HepG2 (cell line): ENCODE results near the gene SOX11. TPM values are rescaled to one million over a fixed set of nuclear protein-coding genes. Genes with fewer than 3 reads are reported as not detected.
A peak's percentile ranks its signal among the peaks of the same experiment; 100 is the strongest.

Experiments used
- ATAC-seq: fragments of 200-7000 bp; cut with Tn5 transposase; 3 replicates; pipeline ENCODE4 v1.9.1; 2020; ENCODE audit warnings: mild to moderate bottlenecking, moderate library complexity
- BruUV-seq: library from RNA; stranded (reverse); fragments of 400-500 nt; replicated peaks from 2 replicates; lab custom pipeline; 2021; lab: Mats Ljungman, UMichigan
- CTCF ChIA-PET: fragments of 300-600 bp; formaldehyde crosslinking; extraction: SDS; loops from one replicate; lab custom pipeline; 2021; ENCODE audit warnings: low total read pairs, inconsistent platforms, low intra/inter-chr PET ratio; lab: Yijun Ruan, JAX
- POLR2A ChIA-PET: fragments of 350-600 bp; sonication (Branson Sonifier 250); formaldehyde crosslinking; loops from one replicate; lab custom pipeline; 2020; ENCODE audit warnings: antibody characterized with exemption, inconsistent platforms; lab: Yijun Ruan, JAX
- DNase-seq: peaks from one replicate; pipeline ENCODE4 v3.0.0-alpha.2; 2015; ENCODE audit warnings: low spot score
- FAIRE-seq: peaks from 3 replicates; lab custom pipeline; 2011; peaks lifted over from hg19 to GRCh38; lab: Jason Lieb, UNC
- H2AFZ ChIP-seq: one replicate; pipeline ENCODE4 v1.6.1; 2011; ENCODE audit warnings: low read length, inconsistent platforms
- H3K27ac ChIP-seq: fragments of 300-600 bp; 3 replicates; pipeline ENCODE4 v1.8.0; 2011; ENCODE audit warnings: mixed run types, mild to moderate bottlenecking, mixed read lengths, low read length, inconsistent platforms; ENCODE audit not compliant: insufficient read depth; ENCODE audit errors: extremely low read length
- H3K27me3 ChIP-seq, 2 experiments: fragments of 200-600 bp in 1 of 2; 2 replicates in 1 of 2; 3 replicates in 1 of 2; pipeline versions ENCODE4 v1.6.0 to v1.8.0; 2011; ENCODE audit warnings: low read length in 2 of 2, mild to moderate bottlenecking in 2 of 2, moderate library complexity in 2 of 2, inconsistent platforms in 1 of 2; ENCODE audit not compliant: insufficient read depth in 2 of 2, control insufficient read depth in 1 of 2
- H3K36me3 ChIP-seq, 2 experiments: fragments of 200-600 bp in 1 of 2; replicated peaks in 1 of 2; 2 replicates in 1 of 2; 3 replicates in 1 of 2; pipeline versions ENCODE4 v1.5.1 to v1.8.0; 2011; ENCODE audit warnings: low read length in 2 of 2, inconsistent platforms in 1 of 2; ENCODE audit not compliant: insufficient read depth in 2 of 2, control insufficient read depth in 1 of 2
- H3K4me1 ChIP-seq: 2 replicates; pipeline ENCODE4 v1.5.1; 2012; ENCODE audit warnings: low read length, inconsistent platforms; ENCODE audit not compliant: insufficient read depth
- H3K4me2 ChIP-seq: 2 replicates; pipeline ENCODE4 v1.6.0; 2011; ENCODE audit warnings: low read depth, low read length, inconsistent platforms
- H3K4me3 ChIP-seq, 3 experiments: fragments of 200-600 bp in 1 of 3; sonication (generic), shearing (Covaris generic) in 1 of 3; replicated peaks in 1 of 3; 2 replicates each; pipeline ENCODE4 v1.5.1; 2011 to 2016; ENCODE audit warnings: low read length in 3 of 3, inconsistent platforms in 2 of 3, low read depth in 2 of 3, mild to moderate bottlenecking in 2 of 3, control low read depth in 1 of 3, mixed read lengths in 1 of 3; ENCODE audit not compliant: insufficient read depth in 1 of 3
- H3K79me2 ChIP-seq: one replicate; pipeline ENCODE4 v1.6.1; 2011; ENCODE audit warnings: low read length, inconsistent platforms; ENCODE audit not compliant: insufficient read depth
- H3K9ac ChIP-seq: 2 replicates; pipeline ENCODE4 v1.6.0; 2011; ENCODE audit warnings: mild to moderate bottlenecking, low read depth, low read length, inconsistent platforms; ENCODE audit not compliant: insufficient read depth
- H3K9me3 ChIP-seq: 2 replicates; pipeline ENCODE4 v1.5.1; 2012; ENCODE audit warnings: mild to moderate bottlenecking, low read length
- H4K20me1 ChIP-seq: 2 replicates; pipeline ENCODE4 v1.6.0; 2011; ENCODE audit warnings: inconsistent platforms, mild to moderate bottlenecking, low read length, moderate library complexity; ENCODE audit not compliant: insufficient read depth
- ARNT ChIP-seq: fragments of 450-650 bp; IDR thresholded peaks from 2 replicates; pipeline ENCODE4 v1.6.1; 2017
- ATM ChIP-seq: fragments of 450-650 bp; IDR thresholded peaks from 2 replicates; pipeline ENCODE4 v1.7.1; 2017; ENCODE audit warnings: mild to moderate bottlenecking, borderline replicate concordance
- BHLHE40 ChIP-seq: IDR thresholded peaks from 2 replicates; pipeline ENCODE4 v1.6.1; 2011; ENCODE audit warnings: low read length, improper control_type of control experiment
- NFE2 ChIP-seq: sonication (generic); formaldehyde crosslinking; IDR thresholded peaks from 2 replicates; pipeline ENCODE4 v1.4.0; 2020; ENCODE audit warnings: missing genetic modification reagents
- NONO ChIP-seq, 2 experiments: fragments of 450-650 bp in 1 of 2; sonication (generic) in 1 of 2; formaldehyde crosslinking in 1 of 2; IDR thresholded peaks in 1 of 2; conservative IDR thresholded peaks in 1 of 2; 2 replicates each; pipeline versions ENCODE4 v1.6.1 to v1.8.0; 2017 to 2022; ENCODE audit warnings: mild to moderate bottlenecking in 1 of 2, missing genetic modification reagents in 1 of 2, moderate library complexity in 1 of 2
- PBX2 ChIP-seq: IDR thresholded peaks from 2 replicates; pipeline ENCODE4 v1.6.1; 2016; ENCODE audit warnings: control low read depth
- SMAD3 ChIP-seq: sonication (generic); formaldehyde crosslinking; IDR thresholded peaks from 2 replicates; pipeline ENCODE4 v1.4.0; 2020; ENCODE audit warnings: missing genetic modification reagents
- SSRP1 ChIP-seq: IDR thresholded peaks from 2 replicates; pipeline ENCODE4 v1.6.1; 2016; ENCODE audit warnings: control low read depth
- ZNF530 ChIP-seq: sonication (generic); formaldehyde crosslinking; IDR thresholded peaks from 2 replicates; pipeline ENCODE4 v1.5.0; 2020; ENCODE audit warnings: low read depth, mild to moderate bottlenecking, missing genetic modification reagents
- ZNF687 ChIP-seq: sonication (generic); formaldehyde crosslinking; IDR thresholded peaks from 2 replicates; pipeline ENCODE4 v1.5.1; 2020; ENCODE audit warnings: mild to moderate bottlenecking, missing genetic modification reagents, moderate library complexity
- WGBS: methylation state at CpG from one replicate; pipeline ENCODE4 v1.1.6; 2017; ENCODE audit warnings: low lambda C conversion rate; 5-methylcytosine and 5-hydroxymethylcytosine counted together
- in situ Hi-C: cut with HindIII; loops from 2 replicates; pipeline ENCODE4 v1.10.0; 2017; ENCODE audit warnings: low pct_unique_long_range_greater_than_20kb; ENCODE audit not compliant: extremely low pct_ligation_motif_present
- intact Hi-C: fragments of 100-400 bp; cut with micrococcal nuclease; formaldehyde crosslinking; loops from one replicate; pipeline ENCODE4 v1.10.0; 2022; ENCODE audit not compliant: unreplicated experiment
- polyA plus RNA-seq, 8 experiments: library from polyadenylated mRNA; depleted of rRNA in 3 of 8; stranded (reverse) in 7 of 8; unstranded in 1 of 8; fragments of >200 nt; fragmentation: Illumina TruSeq in 4 of 8; extraction: Trizol in 4 of 8; gene quantifications; 2 replicates each; pipeline versions ENCODE4 v1.2.1 to v1.2.3, GENCODE V29; 2011 to 2016; ENCODE audit warnings: low read depth in 4 of 8, missing spikeins in 1 of 8, mixed read lengths in 1 of 8; ENCODE audit not compliant: insufficient read depth in 1 of 8
- total RNA-seq, 5 experiments: library from RNA; depleted of rRNA; stranded (reverse); fragments of >200 nt; fragmentation: Illumina TruSeq; extraction: Trizol; gene quantifications; 2 replicates each; pipeline ENCODE4 v1.2.3, GENCODE V29; 2016; ENCODE audit warnings: low read depth in 1 of 5
- TF ChIP-seq, protein P1 (sequence below): IDR thresholded peaks from 2 replicates; pipeline ENCODE4 v1.6.1; 2016

SOX11 gene
- total and polyA plus RNA-seq, 2 of the 13 experiments (the other 11 are each of a cell fraction or from before 2014, with no cell fraction given): not detected

DNA sequence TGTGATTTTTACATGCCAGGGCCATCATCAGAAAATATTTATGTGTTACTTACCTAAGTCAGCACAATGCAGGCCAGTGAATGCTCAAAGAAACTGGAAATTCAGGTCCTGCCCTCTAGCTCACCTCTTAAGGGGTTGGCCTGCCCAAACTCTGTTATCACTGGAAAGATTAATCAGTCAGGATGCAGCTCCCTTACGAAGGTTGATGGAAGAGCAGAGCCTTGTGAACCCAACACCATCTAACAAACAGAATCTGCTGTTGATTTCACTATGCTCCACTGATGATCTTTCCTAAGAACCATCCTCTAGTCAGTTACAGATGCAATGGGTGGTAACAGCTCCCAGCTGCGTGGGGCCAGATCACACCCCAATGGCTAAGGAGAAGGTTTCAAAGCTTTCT is 38.2 kb downstream of the SOX11 start (continued):
- TF ChIP-seq ZNF687 (CRISPR knock-in tag) (no peak), ATM (no peak), ZNF530 (CRISPR knock-in tag) (no peak)
- TF ChIP-seq, protein P1, sequence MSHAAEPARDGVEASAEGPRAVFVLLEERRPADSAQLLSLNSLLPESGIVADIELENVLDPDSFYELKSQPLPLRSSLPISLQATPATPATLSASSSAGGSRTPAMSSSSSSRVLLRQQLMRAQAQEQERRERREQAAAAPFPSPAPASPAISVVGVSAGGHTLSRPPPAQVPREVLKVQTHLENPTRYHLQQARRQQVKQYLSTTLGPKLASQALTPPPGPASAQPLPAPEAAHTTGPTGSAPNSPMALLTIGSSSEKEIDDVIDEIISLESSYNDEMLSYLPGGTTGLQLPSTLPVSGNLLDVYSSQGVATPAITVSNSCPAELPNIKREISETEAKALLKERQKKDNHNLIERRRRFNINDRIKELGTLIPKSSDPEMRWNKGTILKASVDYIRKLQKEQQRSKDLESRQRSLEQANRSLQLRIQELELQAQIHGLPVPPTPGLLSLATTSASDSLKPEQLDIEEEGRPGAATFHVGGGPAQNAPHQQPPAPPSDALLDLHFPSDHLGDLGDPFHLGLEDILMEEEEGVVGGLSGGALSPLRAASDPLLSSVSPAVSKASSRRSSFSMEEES (CRISPR knock-in tag): no peak
- TF ChIP-seq, all 625 proteins: peak for 0

DNA sequence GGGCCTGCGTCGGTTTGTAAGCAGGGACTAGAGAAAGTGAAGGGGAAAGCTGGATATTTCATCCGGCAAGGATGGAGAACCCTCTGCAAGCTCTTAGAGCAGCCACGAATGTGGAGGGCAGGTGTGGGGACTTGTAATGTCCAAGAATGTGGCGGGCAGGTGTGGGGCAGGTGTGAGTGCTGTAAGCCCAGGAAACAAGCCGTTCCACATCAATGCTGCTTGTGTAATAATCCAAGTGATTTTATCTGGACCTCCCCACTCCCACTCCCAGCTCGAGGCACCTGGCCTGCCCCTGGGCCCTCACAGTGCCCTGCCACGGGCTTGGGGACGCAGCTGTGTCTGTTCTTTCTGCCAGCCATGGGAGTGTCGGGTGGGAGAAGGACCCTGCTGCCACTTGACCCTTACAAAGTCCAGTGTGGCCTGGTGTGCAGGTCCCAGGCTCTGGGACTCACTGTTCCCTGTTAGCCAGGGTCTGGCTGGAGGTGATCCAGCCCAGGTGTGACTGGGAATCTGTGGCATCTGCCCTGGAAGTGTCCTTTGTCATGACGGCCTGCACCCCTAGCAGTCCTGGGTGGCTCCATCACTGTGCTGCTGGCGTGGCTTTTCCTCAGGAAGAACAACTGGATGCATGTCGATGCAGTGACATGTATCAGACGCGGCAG is 42.8 kb downstream of the SOX11 start:
- 28% methylated on average over 15 of the region's 15 CpGs for WGBS
- DNase-seq (no peak), ATAC-seq (peak; percentile 35), FAIRE-seq (no peak)
- no peak overlapping the region for H3K27ac ChIP-seq
- H3K4me2 ChIP-seq: no peak overlapping the region
- ChIA-PET CTCF (no interaction called here), POLR2A (no interaction called here)
- H3K4me3 ChIP-seq: no peak overlapping the region
- in situ Hi-C loops: no loop called here
- no TSS peak for BruUV-seq
- no peak for TF ChIP-seq NFE2
- no peak for TF ChIP-seq NONO (IDR thresholded peaks at IDR 0.05)
- TF ChIP-seq NONO (CRISPR knock-in tag; conservative IDR thresholded peaks at IDR 0.05): no peak
- no peak for TF ChIP-seq PBX2 (CRISPR knock-in tag)
- no peak for TF ChIP-seq BHLHE40
- TF ChIP-seq SSRP1: no peak
- TF ChIP-seq ARNT: no peak
- no peak for TF ChIP-seq SMAD3
- H3K4me1 ChIP-seq: no peaks in the 10 kb centered on the region
- no peaks in the 10 kb centered on the region for H3K79me2 ChIP-seq
- H3K9me3 ChIP-seq: no peaks in the 10 kb centered on the region
- H4K20me1 ChIP-seq: no peaks in the 10 kb centered on the region
- no peaks in the 10 kb centered on the region for H3K36me3 ChIP-seq
- no peaks in the 10 kb centered on the region for H3K27me3 ChIP-seq
- no peak overlapping the region for H2AFZ ChIP-seq
- H3K9ac ChIP-seq: no peak overlapping the region
- intact Hi-C loops: no loop called here
